AG04449 (cell line): Measurements from ENCODE around the gene IQCM.

Experiments
- CTCF ChIA-PET: fragments of 350-600 bp; formaldehyde crosslinking; extraction: SDS; loops from one replicate; lab custom pipeline; 2021; ENCODE audit warnings: antibody characterized with exemption; lab: Yijun Ruan, JAX
- POLR2A ChIA-PET: fragments of 400-600, 350-600 bp; formaldehyde crosslinking; extraction: SDS; loops from one replicate; lab custom pipeline; 2020; ENCODE audit warnings: antibody characterized with exemption, inconsistent platforms; lab: Yijun Ruan, JAX
- DNase-seq: peaks from one replicate; pipeline ENCODE4 v3.0.0-alpha.2; 2010; ENCODE audit warnings: low read depth, low spot score
- H3K4me3 ChIP-seq: 2 replicates; pipeline ENCODE4 v1.5.1; 2011; ENCODE audit warnings: low read depth, mild to moderate bottlenecking, control low read depth, low read length
- CTCF ChIP-seq: IDR thresholded peaks from one replicate; pipeline ENCODE4 v1.5.1; 2011; ENCODE audit warnings: mild to moderate bottlenecking, moderate library complexity, low read length, control low read depth, inconsistent platforms; ENCODE audit not compliant: insufficient read depth; ENCODE audit errors: missing control alignments

Gene IQCM

GRCh38 chr4:149790172-149790907, 25.3 kb downstream of the IQCM start:
- TF ChIP-seq CTCF, result no peak
- POLR2A ChIA-PET, result no interaction called here
- H3K4me3 ChIP-seq, result no peak overlapping the region
- DNase-seq, result no peak
- CTCF ChIA-PET, result interaction anchor here (1.2 kb wide), 1 partner anchor 96 kb away, joined by 3 read pairs; no protein-coding TSS in a partner anchor

- H3K4me3 ChIP-seq, result no peak overlapping the region
- no peak for TF ChIP-seq CTCF
- ChIA-PET POLR2A (no interaction called here), CTCF (no interaction called here)
- no peak for DNase-seq
Observed at GRCh38 chr4:149788300-149788699, 27.3 kb downstream of the IQCM start.

- TF ChIP-seq CTCF, result no peak
- DNase-seq, result no peak
- CTCF ChIA-PET, result no interaction called here
- POLR2A ChIA-PET, result no interaction called here
- H3K4me3 ChIP-seq, result no peak overlapping the region
Observed at GRCh38 chr4:149785696-149786431, 29.8 kb downstream of the IQCM start.

GRCh38 chr4:149784018-149784417, 31.6 kb downstream of the IQCM start:
- H3K4me3 ChIP-seq, result no peak overlapping the region
- no peak for DNase-seq
- CTCF ChIA-PET, result interaction anchor here (1.0 to 1.2 kb wide), 3 partner anchors 10 to 29 kb away, joined by 3 to 4 read pairs (median 3); no protein-coding TSS in a partner anchor
- POLR2A ChIA-PET, result no interaction called here
- TF ChIP-seq CTCF, result no peak

- no peak for DNase-seq
- no peak for TF ChIP-seq CTCF
- POLR2A ChIA-PET, result no interaction called here
- CTCF ChIA-PET, result interaction anchor here (0.7 kb wide), 1 partner anchor 19 kb away, joined by 3 read pairs; no protein-coding TSS in a partner anchor
- H3K4me3 ChIP-seq, result no peak overlapping the region
Observed at GRCh38 chr4:149781150-149781549, 34.5 kb downstream of the IQCM start.

GRCh38 chr4:149768477-149768876, 47.2 kb downstream of the IQCM start:
- DNase-seq, result no peak
- CTCF ChIA-PET, result interaction anchor here (1.2 kb wide), 1 partner anchor 10 kb away, joined by 3 read pairs; no protein-coding TSS in a partner anchor
- POLR2A ChIA-PET, result no interaction called here
- H3K4me3 ChIP-seq, result no peak overlapping the region
- no peak for TF ChIP-seq CTCF
